Endothelial cell of umbilical vein (primary cell): Measurements from ENCODE around the gene VEZT. TPM values are rescaled to one million over a fixed set of nuclear protein-coding genes. Genes with fewer than 3 reads are reported as not detected.

Experiments
- BruUV-seq: library from RNA; stranded (reverse); fragments of 400-500 nt; replicated peaks from 2 replicates; lab custom pipeline; 2021; lab: Mats Ljungman, UMichigan
- CTCF ChIA-PET: fragments of 300-600, 350-600 bp; sonication (Branson Sonifier 250); formaldehyde crosslinking; loops from one replicate; lab custom pipeline; 2021; ENCODE audit warnings: antibody characterized with exemption, inconsistent platforms; lab: Charles Lee
- POLR2A ChIA-PET: fragments of 300-600, 350-600 bp; sonication (Branson Sonifier 250); formaldehyde crosslinking; loops from one replicate; lab custom pipeline; 2021; ENCODE audit warnings: antibody characterized with exemption, inconsistent platforms; lab: Charles Lee
- DNase-seq: peaks from one replicate; pipeline ENCODE4 v3.0.0-alpha.2; 2011; ENCODE audit warnings: low read depth, low spot score
- FAIRE-seq: peaks from 2 replicates; lab custom pipeline; 2011; peaks lifted over from hg19 to GRCh38; lab: Jason Lieb, UNC
- H2AFZ ChIP-seq: 2 replicates; pipeline ENCODE4 v1.6.0; 2012; ENCODE audit warnings: low read depth, low read length, control low read depth, inconsistent platforms
- H3K27ac ChIP-seq: 2 replicates; pipeline ENCODE4 v1.5.1; 2011; ENCODE audit warnings: low read depth, mild to moderate bottlenecking, control low read depth, low read length, moderate library complexity; ENCODE audit not compliant: insufficient read depth
- H3K27me3 ChIP-seq, 2 experiments: 2 replicates each; pipeline versions ENCODE4 v1.6.0 to v1.6.1; 2011; ENCODE audit warnings: low read length in 2 of 2, mixed read lengths in 1 of 2; ENCODE audit not compliant: control insufficient read depth in 2 of 2, insufficient read depth in 2 of 2
- H3K36me3 ChIP-seq, 2 experiments: 2 replicates in 1 of 2; 3 replicates in 1 of 2; pipeline ENCODE4 v1.5.1; 2011; ENCODE audit warnings: low read length in 2 of 2, mild to moderate bottlenecking in 1 of 2, moderate library complexity in 1 of 2; ENCODE audit not compliant: control insufficient read depth in 2 of 2, insufficient read depth in 2 of 2; ENCODE audit errors: extremely low read depth in 1 of 2
- H3K4me1 ChIP-seq: 3 replicates; pipeline ENCODE4 v1.5.1; 2011; ENCODE audit warnings: mild to moderate bottlenecking, low read length; ENCODE audit not compliant: control insufficient read depth, insufficient read depth; ENCODE audit errors: extremely low read depth
- H3K4me2 ChIP-seq: 2 replicates; pipeline ENCODE4 v1.6.1; 2011; ENCODE audit warnings: low read length, control low read depth, mixed read lengths; ENCODE audit not compliant: insufficient read depth
- H3K4me3 ChIP-seq, 3 experiments: fragments of 200-600 bp in 1 of 3; sonication (generic), shearing (Covaris generic) in 1 of 3; replicated peaks in 1 of 3; 2 replicates each; pipeline ENCODE4 v1.5.1; 2011 to 2016; ENCODE audit warnings: control low read depth in 3 of 3, low read length in 3 of 3, mild to moderate bottlenecking in 2 of 3, inconsistent platforms in 1 of 3, low read depth in 1 of 3, moderate library complexity in 1 of 3; ENCODE audit not compliant: insufficient read depth in 1 of 3
- H3K79me2 ChIP-seq: 2 replicates; pipeline ENCODE4 v1.6.0; 2012; ENCODE audit warnings: low read length, inconsistent platforms; ENCODE audit not compliant: control insufficient read depth, insufficient read depth
- H3K9ac ChIP-seq: replicated peaks from 2 replicates; pipeline ENCODE3; 2011; ENCODE audit warnings: low read length, control low read depth; ENCODE audit not compliant: insufficient read depth; ENCODE audit errors: extremely low read depth
- H3K9me1 ChIP-seq: replicated peaks from 3 replicates; pipeline ENCODE4 v1.6.0; 2011; ENCODE audit warnings: mild to moderate bottlenecking, low read length; ENCODE audit not compliant: control insufficient read depth, insufficient read depth; ENCODE audit errors: extremely low read depth
- H3K9me3 ChIP-seq: replicated peaks from 2 replicates; pipeline ENCODE4 v1.5.1; 2012; ENCODE audit warnings: low read length, inconsistent platforms; ENCODE audit not compliant: control insufficient read depth, insufficient read depth
- H4K20me1 ChIP-seq: replicated peaks from 2 replicates; pipeline ENCODE3; 2011; ENCODE audit warnings: mild to moderate bottlenecking, low read length; ENCODE audit not compliant: control insufficient read depth, insufficient read depth; ENCODE audit errors: extremely low read depth
- EZH2 ChIP-seq: IDR thresholded peaks from 2 replicates; pipeline ENCODE4 v1.6.1; 2012; ENCODE audit warnings: borderline replicate concordance, low read depth, mild to moderate bottlenecking, moderate library complexity, low read length, inconsistent platforms; ENCODE audit not compliant: severe bottlenecking
- FOS ChIP-seq: IDR thresholded peaks from 2 replicates; pipeline ENCODE4 v1.6.1; 2011; ENCODE audit warnings: mild to moderate bottlenecking, low read length, moderate library complexity, borderline replicate concordance; ENCODE audit not compliant: insufficient read depth
- GATA2 ChIP-seq: IDR thresholded peaks from 2 replicates; pipeline ENCODE4 v1.7.0; 2011; ENCODE audit warnings: low read depth, mild to moderate bottlenecking, moderate library complexity, mixed read lengths, low read length; ENCODE audit not compliant: insufficient read length, insufficient read depth
- JUN ChIP-seq: IDR thresholded peaks from 2 replicates; pipeline ENCODE4 v1.6.1; 2011; ENCODE audit warnings: borderline replicate concordance, low read depth; ENCODE audit not compliant: insufficient read length, insufficient read depth
- MYC ChIP-seq: IDR thresholded peaks from one replicate; pipeline ENCODE4 v1.6.1; 2011; ENCODE audit warnings: mild to moderate bottlenecking, low read depth, low read length
- POLR2A ChIP-seq: IDR thresholded peaks from 2 replicates; pipeline ENCODE4 v1.6.1; 2012; ENCODE audit warnings: low read depth, mild to moderate bottlenecking, control low read depth, low read length
- POLR2AphosphoS5 ChIP-seq: IDR thresholded peaks from 2 replicates; pipeline ENCODE4 v1.6.1; 2012; ENCODE audit warnings: low read depth, mild to moderate bottlenecking, control low read depth, low read length, moderate library complexity; ENCODE audit not compliant: insufficient read depth
- dilution Hi-C: fragments of 300-500 bp; cut with MboI; formaldehyde crosslinking; loops from one replicate; pipeline ENCODE4 v1.15.0; 2019; ENCODE audit warnings: low sequenced_read_pairs; ENCODE audit not compliant: extremely low pct_ligation_motif_present
- intact Hi-C: fragments of 100-400 bp; cut with micrococcal nuclease; formaldehyde crosslinking; loops from one replicate; pipeline ENCODE4 v1.10.0; 2022
- polyA plus RNA-seq, 4 experiments: library from polyadenylated mRNA; depleted of rRNA in 3 of 4; stranded (reverse) in 3 of 4; unstranded in 1 of 4; fragments of >200 nt; gene quantifications; 2 replicates each; pipeline versions ENCODE4 v1.2.1 to v1.2.3, GENCODE V29; 2011 to 2012; ENCODE audit warnings: missing spikeins in 1 of 4
- total RNA-seq: library from RNA; stranded (reverse); gene quantifications from 2 replicates; pipeline ENCODE4 v1.2.3, GENCODE V29; 2021
- TF ChIP-seq, protein P1 (sequence below), 2 donors: IDR thresholded peaks; 1 replicate in 1 of 2; 2 replicates in 1 of 2; pipeline ENCODE4 v1.5.1; 2011; ENCODE audit warnings: low read length in 2 of 2, mild to moderate bottlenecking in 2 of 2, moderate library complexity in 2 of 2, control low read depth in 1 of 2, inconsistent platforms in 1 of 2, low read depth in 1 of 2; ENCODE audit not compliant: insufficient read depth in 1 of 2; ENCODE audit errors: extremely low read depth in 1 of 2
- TF ChIP-seq, protein P2 (sequence below): IDR thresholded peaks from 2 replicates; pipeline ENCODE4 v1.6.1; 2011; ENCODE audit not compliant: insufficient read depth, insufficient read length

Gene VEZT
- total and polyA plus RNA-seq, 2 donors (not counting 3 experiments of a cell fraction or from before 2014, with no cell fraction given): 57.8 to 91.3 TPM

DNA sequence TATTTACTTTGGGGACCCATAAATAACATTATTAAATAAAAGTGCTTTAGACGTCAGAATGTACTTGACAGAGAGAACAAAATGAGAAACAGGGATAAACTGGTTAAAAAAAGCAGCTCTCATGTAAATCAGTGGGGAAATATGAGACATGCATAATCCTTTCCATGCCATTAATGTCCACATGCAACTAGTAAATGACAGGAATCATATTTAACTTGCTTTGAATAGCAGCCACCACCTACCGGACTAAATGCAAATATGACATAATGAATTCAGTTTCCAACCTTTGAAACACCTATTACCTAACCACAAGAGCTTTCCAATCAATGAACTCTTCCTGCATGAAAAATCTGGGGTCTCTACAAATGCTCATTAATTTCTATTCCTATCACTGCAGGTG lies 20.0 kb upstream of the VEZT start:
- H3K36me3 ChIP-seq: no peaks in the 10 kb centered on the region
- H4K20me1 ChIP-seq: no peaks in the 10 kb centered on the region
- H3K27ac ChIP-seq: no peak overlapping the region
- BruUV-seq: no TSS peak
- H3K4me1 ChIP-seq: peaks cover 19% of the 10 kb centered on the region
- FAIRE-seq (no peak), DNase-seq (no peak)
- H2AFZ ChIP-seq: no peak overlapping the region
- no peak overlapping the region for H3K9ac ChIP-seq
- ChIA-PET CTCF (no interaction called here), POLR2A (no interaction called here)
- intact Hi-C loops: no loop called here
- TF ChIP-seq, protein P1, sequence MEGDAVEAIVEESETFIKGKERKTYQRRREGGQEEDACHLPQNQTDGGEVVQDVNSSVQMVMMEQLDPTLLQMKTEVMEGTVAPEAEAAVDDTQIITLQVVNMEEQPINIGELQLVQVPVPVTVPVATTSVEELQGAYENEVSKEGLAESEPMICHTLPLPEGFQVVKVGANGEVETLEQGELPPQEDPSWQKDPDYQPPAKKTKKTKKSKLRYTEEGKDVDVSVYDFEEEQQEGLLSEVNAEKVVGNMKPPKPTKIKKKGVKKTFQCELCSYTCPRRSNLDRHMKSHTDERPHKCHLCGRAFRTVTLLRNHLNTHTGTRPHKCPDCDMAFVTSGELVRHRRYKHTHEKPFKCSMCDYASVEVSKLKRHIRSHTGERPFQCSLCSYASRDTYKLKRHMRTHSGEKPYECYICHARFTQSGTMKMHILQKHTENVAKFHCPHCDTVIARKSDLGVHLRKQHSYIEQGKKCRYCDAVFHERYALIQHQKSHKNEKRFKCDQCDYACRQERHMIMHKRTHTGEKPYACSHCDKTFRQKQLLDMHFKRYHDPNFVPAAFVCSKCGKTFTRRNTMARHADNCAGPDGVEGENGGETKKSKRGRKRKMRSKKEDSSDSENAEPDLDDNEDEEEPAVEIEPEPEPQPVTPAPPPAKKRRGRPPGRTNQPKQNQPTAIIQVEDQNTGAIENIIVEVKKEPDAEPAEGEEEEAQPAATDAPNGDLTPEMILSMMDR (IDR thresholded peaks at IDR 0.05; ENCODE audit: extremely low read depth in 1 of 2, insufficient read depth in 1 of 2, low read depth in 1 of 2, low read length in 2 of 2): no peak
- TF ChIP-seq JUN (no peak), MYC (no peak)
- TF ChIP-seq, protein P2, sequence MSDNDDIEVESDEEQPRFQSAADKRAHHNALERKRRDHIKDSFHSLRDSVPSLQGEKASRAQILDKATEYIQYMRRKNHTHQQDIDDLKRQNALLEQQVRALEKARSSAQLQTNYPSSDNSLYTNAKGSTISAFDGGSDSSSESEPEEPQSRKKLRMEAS: no peak
- no peak overlapping the region for H3K4me2 ChIP-seq
- peaks cover 12% of the 10 kb centered on the region for H3K79me2 ChIP-seq
- dilution Hi-C loops: no loop called here
- no peaks in the 10 kb centered on the region for H3K9me1 ChIP-seq
- H3K9me3 ChIP-seq: no peaks in the 10 kb centered on the region
- no peak overlapping the region for H3K4me3 ChIP-seq
- H3K27me3 ChIP-seq: no peaks in the 10 kb centered on the region

DNA sequence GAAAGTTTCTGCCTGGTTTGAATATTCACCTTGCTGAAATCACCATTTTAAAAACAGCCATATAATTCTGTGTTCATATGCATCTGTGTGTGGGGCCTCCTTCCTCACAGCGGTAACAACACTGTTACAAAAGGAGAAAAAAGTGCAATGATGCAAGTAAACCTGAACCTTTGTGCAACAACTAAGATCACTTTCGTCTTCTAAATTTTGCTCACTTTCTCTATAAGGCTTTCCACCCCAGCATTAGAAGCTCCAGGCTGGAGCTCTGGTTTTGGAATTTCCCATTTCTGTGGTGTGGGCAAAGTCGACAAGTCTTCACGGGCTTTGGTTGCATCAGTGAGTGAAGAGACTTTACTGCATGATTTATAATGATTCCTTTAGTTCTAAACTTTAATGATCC lies 18.7 kb upstream of the VEZT start:
- dilution Hi-C loops (no loop called here), intact Hi-C loops (no loop called here)
- TF ChIP-seq EZH2 (no peak), JUN (no peak), POLR2A (no peak), POLR2AphosphoS5 (no peak), MYC (no peak), GATA2 (no peak), FOS (no peak)
- TF ChIP-seq, protein P1 (IDR thresholded peaks at IDR 0.05; ENCODE audit: extremely low read depth in 1 of 2, insufficient read depth in 1 of 2, low read depth in 1 of 2, low read length in 2 of 2): no peak
- TF ChIP-seq, protein P2: no peak
- CTCF ChIA-PET: interaction anchor here (1.9 kb wide), 1 partner anchor 25 kb away, joined by 5 read pairs; no protein-coding TSS in a partner anchor
- Histone ChIP-seq H3K27ac (no peak overlapping the region), H3K4me1 (peaks cover 32% of the 10 kb centered on the region), H3K36me3 (no peaks in the 10 kb centered on the region), H3K79me2 (peaks cover 18% of the 10 kb centered on the region), H3K9me3 (no peaks in the 10 kb centered on the region), H3K27me3 (no peaks in the 10 kb centered on the region), H3K9ac (no peak overlapping the region), H3K4me2 (no peak overlapping the region), H3K9me1 (no peaks in the 10 kb centered on the region), H2AFZ (no peak overlapping the region), H3K4me3 (no peak overlapping the region), H4K20me1 (no peaks in the 10 kb centered on the region)
- POLR2A ChIA-PET: no interaction called here
- DNase-seq (no peak), FAIRE-seq (no peak)
- BruUV-seq: no TSS peak
